Right ventricle myocardium superior (tissue), 1 donor: ENCODE data around the gene ATP2B2. TPM values are rescaled to one million over a fixed set of nuclear protein-coding genes. Genes with fewer than 3 reads are reported as not detected.
"Not testable (repeated sequence)": the region's sequence is repeated elsewhere in the genome, so short reads cannot be mapped to it uniquely, and the experiment has no call there.

ENCODE experiments used
- ATAC-seq: fragments of 200-7000 bp; cut with Tn5 transposase; one replicate; pipeline ENCODE4 v1.9.1; 2020; ENCODE audit warnings: mild to moderate bottlenecking; ENCODE audit not compliant: poor library complexity
- DNase-seq: peaks from one replicate; pipeline ENCODE4 v3.0.0-alpha.2; 2020
- intact Hi-C: fragments of 100-400 bp; cut with DNase I; formaldehyde crosslinking; loops from one replicate; pipeline ENCODE4 v1.11.2; 2022
- total RNA-seq: library from RNA; stranded (reverse); fragmentation: NEBNext Ultra II Directional; extraction: Animal tissue kit (Norgen Biotek cat#: 25700); gene quantifications from one replicate; pipeline ENCODE4 v1.2.1, GENCODE V29; 2021
- donor health status: DM: no; HTN: yes; CAD: no; lungs with severe emphysema.

Gene ATP2B2
- total RNA-seq, 1 donor from 2014 or later: not detected

DNA sequence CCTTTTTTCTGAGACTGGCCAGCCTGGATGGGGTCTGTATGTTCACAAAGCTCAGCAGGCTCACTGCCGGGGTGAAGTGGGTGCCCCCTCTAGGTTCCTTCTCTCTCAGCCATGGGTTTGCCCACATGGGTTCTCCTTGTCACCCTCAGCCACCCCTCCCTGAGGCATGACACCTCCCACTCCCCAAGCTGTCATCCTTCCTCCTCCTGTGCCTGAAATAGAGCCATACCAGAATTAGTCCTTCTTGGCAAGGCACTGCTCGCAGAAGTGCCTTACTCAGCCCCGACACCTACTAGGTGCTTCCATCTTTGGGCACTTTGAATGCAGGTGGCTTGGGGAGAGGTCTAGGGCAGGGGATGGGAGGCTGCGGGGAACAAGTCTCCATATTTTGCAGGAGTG, 121.5 kb downstream of the ATP2B2 start:
- intact Hi-C loops: no loop called here
- no peak for ATAC-seq
- DNase-seq: no peak

DNA sequence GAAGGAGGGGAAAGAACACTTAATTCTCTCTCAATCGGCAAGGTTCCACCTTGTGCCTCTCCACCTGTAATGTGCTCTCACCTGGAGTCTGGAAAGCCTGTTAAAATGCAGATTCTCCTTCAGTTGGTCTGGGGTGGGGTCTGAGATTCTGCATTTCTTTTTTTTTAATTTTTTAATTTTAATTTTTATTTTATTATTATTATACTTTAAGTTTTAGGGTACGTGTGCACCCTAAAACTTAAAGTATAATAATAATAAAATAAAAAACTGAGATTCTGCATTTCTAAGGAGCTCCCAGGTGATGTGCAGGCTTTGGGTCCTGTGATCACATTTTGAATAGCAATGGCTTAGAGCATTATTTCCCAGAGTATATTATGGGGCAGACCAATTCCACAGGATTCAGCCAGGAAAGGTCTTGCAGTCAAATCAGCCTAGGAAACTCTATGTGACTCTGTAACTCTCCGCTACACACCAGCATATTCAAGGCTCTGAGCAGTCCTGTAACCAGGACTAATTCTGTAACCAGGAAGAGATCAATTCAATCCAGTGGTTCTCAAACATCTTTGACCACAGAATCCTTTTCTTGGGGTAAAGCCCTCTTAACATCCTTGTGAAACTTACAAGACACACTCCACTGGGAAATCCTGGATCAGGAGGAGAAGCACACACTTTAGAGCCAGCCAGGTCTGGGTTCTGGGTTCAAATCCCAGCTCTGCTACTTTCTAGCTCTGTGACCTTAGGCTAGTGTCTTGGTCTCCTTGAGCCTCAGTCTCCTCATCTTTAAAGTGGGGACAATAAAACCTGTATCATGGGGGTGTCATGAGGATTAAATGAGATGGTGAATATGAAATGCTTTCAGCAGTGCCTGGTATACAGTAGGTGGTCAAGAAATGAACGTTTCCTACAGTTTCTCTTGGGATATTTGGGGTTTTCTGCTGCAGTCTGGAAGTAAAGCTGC, 122.2 kb downstream of the ATP2B2 start:
- intact Hi-C loops: no loop called here
- no peak for ATAC-seq
- DNase-seq: no peak

DNA sequence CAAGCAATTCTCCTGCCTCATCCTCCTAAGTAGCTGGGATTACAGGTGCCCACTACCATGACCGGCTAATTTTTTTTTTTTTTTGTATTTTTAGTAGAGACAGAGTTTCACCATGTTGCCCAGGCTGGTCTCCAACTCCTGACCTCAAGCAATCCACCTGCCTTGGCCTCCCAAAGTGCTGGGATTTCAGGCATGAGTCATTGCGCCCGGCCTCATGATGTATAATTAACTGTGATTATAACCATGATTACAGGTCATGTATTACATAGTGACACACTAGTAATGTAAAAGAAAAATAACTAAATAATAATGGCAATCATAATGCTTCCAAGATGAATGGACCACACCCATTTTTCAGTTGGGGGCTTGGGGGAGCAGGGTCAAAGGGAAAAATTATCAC, 122.9 kb downstream of the ATP2B2 start:
- intact Hi-C loops, DNase-seq, ATAC-seq: not testable (repeated sequence)

DNA sequence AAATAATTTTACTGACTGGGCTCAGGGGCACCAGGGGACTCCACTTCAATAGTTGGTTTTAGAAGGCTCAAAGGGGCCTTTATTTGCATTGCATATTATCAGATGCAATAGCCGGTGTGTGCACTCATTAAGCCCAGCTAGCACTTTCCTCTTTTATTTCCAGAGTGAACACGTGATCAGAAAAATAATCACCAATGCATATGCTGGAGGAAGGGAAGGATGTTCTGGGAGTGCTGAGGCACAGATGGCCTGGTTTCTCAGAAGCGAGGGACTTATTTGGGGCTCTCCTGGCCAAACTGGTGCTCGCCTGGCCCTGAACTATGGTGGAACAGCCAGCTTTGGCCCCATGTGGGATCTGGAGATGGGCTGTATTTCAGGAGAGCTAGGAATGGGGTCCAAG, 124.0 kb downstream of the ATP2B2 start:
- intact Hi-C loops: no loop called here
- ATAC-seq (no peak), DNase-seq (no peak)

DNA sequence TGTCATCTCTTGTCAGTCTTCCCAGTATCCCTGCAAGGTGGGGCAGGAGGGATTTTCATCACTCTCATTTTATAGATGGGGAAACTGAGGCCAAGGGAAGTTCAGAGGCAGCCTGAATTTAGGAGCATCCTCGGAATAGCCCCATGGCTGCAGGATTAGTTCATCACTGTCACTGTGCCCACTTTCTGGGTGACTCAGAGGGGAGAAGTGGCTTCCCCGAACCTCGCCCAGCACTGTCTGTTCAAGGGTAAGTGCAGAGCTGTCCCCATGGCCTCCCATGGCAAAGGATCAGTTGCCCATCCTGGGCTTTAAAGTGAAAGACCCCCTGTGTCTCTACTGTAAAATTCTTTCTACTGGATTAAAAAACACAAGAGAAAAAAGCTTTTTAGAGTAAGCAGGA, 124.5 kb downstream of the ATP2B2 start:
- ATAC-seq (no peak), DNase-seq (no peak)
- intact Hi-C loops: no loop called here

DNA sequence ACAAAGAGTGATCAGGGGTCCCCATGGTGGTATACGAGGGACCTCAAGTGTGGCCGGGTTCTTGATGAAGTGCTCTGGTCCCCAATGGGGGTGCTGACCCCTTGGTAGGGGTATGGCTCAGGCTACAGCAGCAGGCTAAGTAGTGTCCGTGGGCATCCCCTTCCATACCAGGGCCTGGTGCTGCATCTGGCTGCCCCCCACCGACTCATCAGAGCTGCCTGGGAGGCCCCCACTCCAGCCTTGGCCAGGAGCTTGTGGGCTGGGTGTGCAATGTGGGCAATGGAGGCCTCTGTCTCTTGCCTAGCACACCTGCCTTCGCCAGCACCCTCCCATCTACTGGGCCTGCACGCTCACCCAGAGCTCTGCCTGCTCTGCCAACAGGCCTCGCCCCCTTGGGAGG, 125.4 kb downstream of the ATP2B2 start:
- intact Hi-C loops: no loop called here
- ATAC-seq: no peak
- no peak for DNase-seq

DNA sequence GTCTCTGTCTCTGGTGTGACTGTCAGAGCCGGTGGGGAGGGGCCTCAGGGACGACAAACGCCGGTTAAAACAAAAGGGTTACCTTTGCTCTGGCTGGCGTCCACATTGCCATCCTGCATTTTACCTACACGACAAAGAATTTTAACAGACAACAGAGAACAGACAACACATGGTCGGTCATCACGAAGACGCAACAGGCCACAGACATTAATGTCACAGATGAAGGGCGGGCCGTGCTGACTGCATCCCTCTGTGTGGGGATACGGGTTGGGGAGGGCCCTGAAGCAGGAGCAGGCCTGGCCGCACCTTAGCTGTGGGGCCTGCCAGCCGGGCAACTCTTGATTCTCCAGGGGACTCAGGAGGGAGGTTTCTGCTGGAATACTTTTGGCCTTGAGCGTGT, 126.2 kb downstream of the ATP2B2 start:
- ATAC-seq (no peak), DNase-seq (no peak)
- intact Hi-C loops: no loop called here

DNA sequence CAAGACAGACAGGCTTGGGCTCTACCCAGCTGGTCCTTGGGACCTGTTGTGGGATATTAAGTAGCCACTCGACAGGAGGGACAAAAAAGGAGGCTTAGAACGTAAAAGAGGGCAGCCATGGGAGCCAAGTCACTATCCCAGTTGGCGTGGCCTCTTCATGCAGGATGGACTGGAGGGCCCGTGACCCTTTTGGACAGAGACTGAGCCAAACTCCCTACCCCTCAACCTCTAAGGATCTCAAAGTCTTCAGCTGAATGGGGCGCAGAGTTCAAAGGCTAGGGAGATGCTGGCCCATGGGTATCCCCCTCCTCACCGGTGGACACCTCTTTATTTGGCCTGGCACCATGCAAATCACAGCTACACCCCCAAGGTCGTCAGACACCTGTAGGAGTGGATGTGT, 126.6 kb downstream of the ATP2B2 start:
- intact Hi-C loops: no loop called here
- DNase-seq (no peak), ATAC-seq (no peak)

DNA sequence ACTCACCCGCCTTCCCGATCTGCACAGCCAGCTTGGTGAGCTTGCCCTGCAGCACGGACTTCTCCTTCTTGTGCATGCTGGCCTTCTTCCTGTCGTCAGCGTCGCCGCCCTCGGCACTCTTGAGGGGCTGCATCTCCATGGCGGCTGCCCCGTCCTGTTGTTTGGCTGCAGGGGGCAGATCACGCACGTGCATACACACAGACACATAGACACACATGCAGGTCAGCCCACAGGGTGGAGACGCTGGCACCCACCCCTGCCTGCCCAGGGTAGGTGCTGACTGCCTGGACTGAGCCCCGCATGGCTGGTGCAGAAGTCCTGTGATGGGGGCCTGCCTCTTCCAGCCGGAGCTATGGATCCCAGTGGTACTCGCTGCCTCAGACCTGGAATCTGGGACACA, 127.1 kb downstream of the ATP2B2 start:
- intact Hi-C loops: no loop called here
- ATAC-seq (no peak), DNase-seq (no peak)

DNA sequence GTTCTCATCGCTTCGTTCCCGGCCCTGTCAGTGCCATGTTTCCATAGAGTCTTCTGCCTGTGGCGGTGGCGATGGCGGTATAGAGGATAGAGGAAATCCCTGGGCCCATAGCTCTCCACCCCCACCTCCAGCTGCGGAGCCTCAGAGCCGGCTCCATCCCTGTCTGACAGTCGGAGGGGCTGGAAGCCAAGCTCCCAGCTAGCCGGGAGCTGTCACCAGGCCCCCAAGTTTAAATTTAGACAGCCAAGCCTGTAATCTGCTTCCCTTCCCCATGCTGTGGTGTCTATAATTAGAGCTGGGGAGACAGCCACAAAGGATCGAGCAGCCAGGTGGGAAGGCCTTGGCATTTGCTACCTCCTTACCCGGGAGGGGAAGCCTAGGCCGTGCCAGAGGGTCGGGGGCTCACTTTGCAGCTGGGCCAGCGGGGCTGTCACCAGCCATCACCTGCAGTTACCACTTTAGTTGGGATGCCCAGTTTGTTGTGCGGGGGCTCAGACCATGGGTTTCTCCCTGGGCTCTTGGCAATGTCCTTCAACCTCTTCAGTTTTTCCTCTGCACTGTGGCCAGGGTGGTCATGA, 128.1 kb downstream of the ATP2B2 start:
- intact Hi-C loops: no loop called here
- peak; percentile 66 for DNase-seq
- ATAC-seq: peak; percentile 95

DNA sequence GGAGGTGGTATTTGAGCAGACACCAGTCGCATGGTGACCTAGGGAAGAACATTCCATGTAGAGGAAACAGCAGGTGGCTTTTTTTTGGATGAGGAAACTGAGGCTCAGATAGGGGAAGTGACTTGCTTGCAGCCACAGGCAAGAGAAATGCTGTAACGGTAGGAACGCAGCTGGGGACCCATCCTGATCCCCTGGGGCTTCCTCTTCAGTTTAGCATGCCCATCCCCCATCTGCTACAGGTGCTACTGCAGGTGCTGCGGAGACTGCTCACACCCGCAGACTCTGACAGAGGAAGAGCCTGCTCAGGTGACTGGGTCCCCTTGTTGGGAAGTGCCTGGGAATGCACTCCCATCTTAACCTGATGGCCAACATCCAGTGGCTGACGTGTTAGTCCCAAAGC, 129.0 kb downstream of the ATP2B2 start:
- ATAC-seq (no peak), DNase-seq (no peak)
- intact Hi-C loops: no loop called here

DNA sequence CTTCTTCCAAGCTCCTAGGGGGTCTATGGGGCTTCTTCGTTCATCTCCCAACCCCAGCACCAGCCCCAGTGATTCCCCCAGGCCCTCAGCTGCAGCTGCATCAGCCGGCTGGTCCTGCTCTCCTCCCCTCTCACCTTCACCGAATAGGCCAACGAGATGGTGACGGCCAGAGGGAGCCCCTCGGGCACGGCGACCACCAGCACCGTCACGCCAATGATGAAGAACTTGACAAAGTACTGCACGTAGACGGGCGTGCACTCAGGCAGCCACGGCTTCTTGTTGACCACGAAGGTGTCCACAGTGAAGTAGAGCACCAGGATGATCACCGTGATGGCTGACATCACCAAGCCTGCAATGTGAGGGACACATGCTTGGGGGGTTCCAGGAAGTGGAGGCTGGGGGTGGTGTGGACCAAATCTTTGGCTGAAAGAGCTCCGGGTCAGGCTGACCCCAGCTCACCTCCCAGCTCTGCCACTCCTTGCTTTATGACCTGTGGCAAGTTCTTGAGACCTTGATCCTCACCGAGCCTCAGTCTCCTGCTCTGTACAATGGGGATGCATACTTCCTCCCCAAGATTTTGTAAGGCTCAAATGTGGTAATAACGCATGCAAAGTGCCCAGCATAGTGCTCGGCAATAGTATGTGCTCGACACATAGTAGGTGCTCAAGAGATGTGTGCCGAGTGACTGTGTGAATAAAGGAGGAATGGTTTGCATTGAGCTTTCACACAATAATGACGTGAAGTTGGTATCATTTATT, 129.9 kb downstream of the ATP2B2 start:
- no peak for DNase-seq
- intact Hi-C loops: no loop called here
- ATAC-seq: no peak

DNA sequence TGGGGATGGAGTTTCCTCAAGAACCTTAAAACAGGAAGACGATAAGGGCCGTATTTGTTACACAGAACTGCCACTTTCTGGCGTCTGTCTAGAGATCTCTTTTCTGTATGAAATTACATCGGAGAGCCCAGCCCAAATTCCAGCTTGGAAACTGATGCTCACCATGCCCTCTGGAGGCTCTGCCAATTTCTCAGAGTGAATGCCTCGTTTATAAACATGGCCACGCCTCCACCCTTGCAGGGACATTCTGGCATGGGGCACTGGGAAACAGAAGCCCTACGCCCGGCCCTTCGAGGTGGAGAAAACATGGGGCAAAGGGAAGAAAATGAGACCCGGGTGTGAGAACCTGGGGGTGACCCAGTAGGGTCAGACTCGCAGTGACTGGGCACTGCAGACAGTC, 131.1 kb downstream of the ATP2B2 start:
- ATAC-seq: no peak
- intact Hi-C loops: no loop called here
- no peak for DNase-seq

DNA sequence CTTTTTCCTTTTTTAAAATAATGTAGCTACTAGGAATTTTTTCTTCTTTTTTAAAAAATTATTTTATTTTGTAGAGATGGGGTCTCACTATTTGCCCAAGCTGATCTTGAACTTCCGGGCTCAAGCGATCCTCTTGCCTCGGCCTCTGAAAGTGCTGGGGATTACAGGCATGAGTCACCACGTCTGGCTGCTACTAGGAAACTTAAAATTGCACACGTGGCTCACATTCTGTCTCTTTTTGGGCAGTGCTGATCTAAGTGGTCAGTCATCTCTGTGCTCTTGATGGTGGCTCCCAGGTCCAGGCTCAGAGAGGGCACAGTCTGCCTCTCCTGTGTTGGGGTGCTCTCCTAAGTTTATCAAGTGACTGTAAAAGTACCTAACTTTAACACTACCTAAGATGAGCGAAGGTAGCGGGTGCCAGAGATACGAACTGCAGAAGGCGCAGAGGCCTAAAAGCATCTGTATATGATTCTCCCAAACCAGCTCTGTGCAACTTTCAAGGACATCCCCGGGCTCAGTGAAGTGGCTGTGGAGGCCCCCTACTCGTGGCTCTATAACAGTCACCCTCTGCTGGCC, 131.6 kb downstream of the ATP2B2 start:
- no peak for ATAC-seq
- intact Hi-C loops: no loop called here
- DNase-seq: no peak

DNA sequence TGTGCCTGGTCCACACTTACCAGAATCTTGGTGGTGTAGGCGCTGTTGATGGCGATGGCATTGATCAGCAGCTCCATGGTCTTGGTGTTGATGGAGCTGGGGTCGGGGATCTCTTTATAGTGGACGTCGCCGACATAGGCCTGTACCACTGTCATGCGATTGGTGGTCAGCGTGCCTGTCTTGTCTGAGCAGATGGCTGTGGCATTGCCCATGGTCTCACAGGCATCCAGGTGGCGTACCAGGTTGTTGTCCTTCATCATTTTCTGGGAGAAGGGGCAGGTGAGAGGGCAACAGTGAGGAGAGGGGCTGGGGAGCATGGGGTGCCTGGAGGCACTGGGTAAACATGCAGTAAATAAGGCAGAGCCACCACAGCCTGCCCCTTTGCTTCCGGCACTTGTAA, 133.6 kb downstream of the ATP2B2 start:
- intact Hi-C loops: no loop called here
- ATAC-seq: no peak
- peak; percentile 8 for DNase-seq

DNA sequence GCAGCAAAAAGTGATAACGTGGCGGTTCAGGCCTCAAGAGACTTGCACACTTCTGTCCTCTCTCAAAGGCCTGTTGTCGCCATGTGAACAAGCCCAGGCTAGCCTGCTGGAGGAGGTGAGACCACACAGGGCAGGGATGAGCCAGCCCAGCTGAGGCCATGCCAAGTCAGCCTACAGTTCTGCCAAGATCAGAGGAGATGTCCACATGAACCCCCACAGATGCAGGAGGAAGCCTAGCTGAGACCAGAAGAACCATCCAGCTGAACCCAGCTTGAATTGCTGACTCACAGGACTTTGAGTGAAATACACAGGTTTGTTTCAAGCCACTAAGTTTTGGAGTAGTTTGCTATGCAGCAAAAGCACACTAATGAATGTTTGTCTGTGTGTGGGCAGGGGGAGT, 134.2 kb downstream of the ATP2B2 start:
- ATAC-seq (no peak), DNase-seq (peak; percentile 16)
- intact Hi-C loops: no loop called here

DNA sequence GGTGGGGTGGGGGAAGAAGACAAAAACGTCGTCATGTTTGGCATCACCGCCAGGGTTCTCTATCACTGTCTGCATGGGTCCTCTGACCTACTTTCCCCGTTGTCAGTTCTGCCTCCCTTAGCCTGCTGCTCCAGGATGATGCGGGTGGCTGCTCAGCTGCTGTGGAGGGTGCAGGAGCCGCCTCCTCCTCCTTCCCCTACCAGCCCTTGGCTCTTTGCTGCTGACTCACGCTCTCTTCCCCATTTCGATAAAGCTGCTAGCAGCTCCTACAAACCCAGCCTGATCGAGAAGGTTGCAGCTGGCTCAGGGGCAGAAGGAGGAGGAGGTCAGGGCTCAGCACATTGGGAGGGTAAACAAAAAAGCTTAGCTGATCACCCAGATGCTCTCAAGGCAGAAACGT, 135.0 kb downstream of the ATP2B2 start:
- no peak for ATAC-seq
- intact Hi-C loops: no loop called here
- DNase-seq: peak; percentile 38

DNA sequence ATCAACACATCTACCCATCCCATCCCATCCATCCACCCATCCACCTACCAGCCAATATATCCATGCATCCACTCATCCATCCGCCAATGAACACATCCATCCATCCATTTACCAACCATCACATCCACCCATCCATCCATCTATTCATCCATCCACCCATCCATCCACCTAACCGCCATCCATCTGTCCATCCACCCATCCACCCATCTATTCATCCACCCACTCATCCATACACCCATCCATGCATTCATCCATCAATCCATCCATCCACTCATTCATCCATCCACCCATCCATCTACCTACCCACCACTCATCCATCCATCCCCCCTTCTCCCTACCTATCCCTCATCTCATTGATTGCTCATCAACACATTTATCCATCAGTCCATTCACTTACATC, 136.9 kb downstream of the ATP2B2 start:
- ATAC-seq: no peak
- DNase-seq: no peak
- intact Hi-C loops: no loop called here

DNA sequence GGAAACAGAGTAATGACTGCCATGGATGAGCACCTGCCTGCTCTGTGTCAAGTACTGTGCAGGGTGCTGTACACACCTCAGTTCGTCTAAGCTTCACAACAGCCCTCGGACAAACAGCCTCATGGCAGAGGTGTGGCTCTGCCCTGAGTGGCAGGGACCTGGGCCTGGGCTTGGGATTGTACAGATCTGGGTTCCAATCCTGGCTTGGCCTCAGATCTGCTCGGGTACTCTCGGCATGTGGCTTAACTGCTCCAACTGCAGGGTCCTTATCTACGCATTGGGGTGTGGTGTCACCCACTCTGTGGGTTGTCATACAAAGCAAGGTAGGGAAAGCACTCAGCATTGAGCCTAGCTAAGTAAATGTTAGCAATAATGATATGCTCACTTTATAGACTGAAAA, 137.9 kb downstream of the ATP2B2 start:
- peak; percentile 18 for DNase-seq
- ATAC-seq: no peak
- intact Hi-C loops: no loop called here
